Neural progenitor cell (in vitro differentiated cells): ENCODE results near the gene CDH13. TPM values are rescaled to one million over a fixed set of nuclear protein-coding genes. Genes with fewer than 3 reads are reported as not detected.
A peak's percentile ranks its signal among the peaks of the same experiment; 100 is the strongest.

Experiments used
- DNase-seq: peaks from one replicate; pipeline ENCODE4 v3.0.0-alpha.2; 2016; ENCODE audit warnings: low spot score
- H2AFZ ChIP-seq: fragments of 200-600 bp; sonication (generic); replicated peaks from 2 replicates; pipeline ENCODE4 v1.6.1; 2016; ENCODE audit warnings: antibody characterized with exemption
- H3F3A ChIP-seq: fragments of 200-600 bp; sonication (generic); 2 replicates; pipeline ENCODE4 v1.6.1; 2016; ENCODE audit warnings: antibody characterized with exemption, low read depth
- H3K27ac ChIP-seq: fragments of 200-600 bp; sonication (generic); 2 replicates; pipeline ENCODE4 v1.5.1; 2016; ENCODE audit warnings: mild to moderate bottlenecking
- H3K27me3 ChIP-seq: fragments of 200-600 bp; sonication (generic); 2 replicates; pipeline ENCODE4 v1.6.1; 2016; ENCODE audit warnings: mild to moderate bottlenecking, moderate library complexity
- H3K36me3 ChIP-seq: fragments of 200-600 bp; sonication (generic); 2 replicates; pipeline ENCODE4 v1.5.1; 2016
- H3K4me1 ChIP-seq: fragments of 200-600 bp; sonication (generic); 2 replicates; pipeline ENCODE4 v1.6.1; 2016; ENCODE audit warnings: mixed run types
- H3K4me2 ChIP-seq: fragments of 200-600 bp; sonication (generic); 2 replicates; pipeline ENCODE4 v1.6.1; 2016
- H3K4me3 ChIP-seq: fragments of 200-600 bp; sonication (generic); 2 replicates; pipeline ENCODE4 v1.5.1; 2016
- H3K79me2 ChIP-seq: fragments of 200-600 bp; sonication (generic); 2 replicates; pipeline ENCODE4 v1.6.1; 2016; ENCODE audit warnings: low read depth
- H3K9ac ChIP-seq: fragments of 200-600 bp; sonication (generic); 2 replicates; pipeline ENCODE4 v1.6.1; 2016
- H3K9me3 ChIP-seq: fragments of 200-600 bp; sonication (generic); 2 replicates; pipeline ENCODE4 v1.5.1; 2016; ENCODE audit warnings: low read depth
- H4K20me1 ChIP-seq: fragments of 200-600 bp; sonication (generic); 2 replicates; pipeline ENCODE4 v1.6.1; 2016; ENCODE audit warnings: low read depth
- H3K27ac Mint-ChIP-seq: 3 replicates; pipeline ENCODE4 v1.8.0; 2021; ENCODE audit warnings: mixed read lengths
- H3K27me3 Mint-ChIP-seq: 2 replicates; pipeline ENCODE4 v1.8.0; 2022; ENCODE audit warnings: low read depth, mild to moderate bottlenecking, inconsistent platforms, moderate library complexity, mixed read lengths; ENCODE audit not compliant: insufficient read depth
- H3K36me3 Mint-ChIP-seq: 3 replicates; pipeline ENCODE4 v1.8.0; 2021; ENCODE audit warnings: mixed read lengths
- H3K4me1 Mint-ChIP-seq: 3 replicates; pipeline ENCODE4 v1.8.0; 2021; ENCODE audit warnings: mixed read lengths
- H3K4me3 Mint-ChIP-seq: 3 replicates; pipeline ENCODE4 v1.8.0; 2021; ENCODE audit warnings: mild to moderate bottlenecking, moderate library complexity, mixed read lengths
- H3K9me3 Mint-ChIP-seq: 3 replicates; pipeline ENCODE4 v1.8.0; 2020; ENCODE audit warnings: mixed read lengths
- CTCF ChIP-seq: fragments of 200-600 bp; sonication (generic); IDR thresholded peaks from 2 replicates; pipeline ENCODE4 v1.5.1; 2017; ENCODE audit warnings: antibody characterized with exemption, mild to moderate bottlenecking
- EZH2 ChIP-seq: fragments of 200-600 bp; sonication (generic); IDR thresholded peaks from 2 replicates; pipeline ENCODE4 v1.6.1; 2017; ENCODE audit warnings: antibody characterized with exemption, mild to moderate bottlenecking, moderate library complexity
- EZH2phosphoT487 ChIP-seq: fragments of 200-600 bp; sonication (generic); IDR thresholded peaks from 2 replicates; pipeline ENCODE4 v1.6.1; 2017; ENCODE audit warnings: antibody characterized with exemption
- microRNA counts: library from miRNA; unstranded; fragments of <30 nt; microRNA quantifications from one replicate; lab custom pipeline; 2016
- microRNA-seq: library from miRNA; unstranded; fragments of <30 nt; microRNA quantifications from one replicate; pipeline ENCODE4, GENCODE V29; 2016
- small RNA-seq: library from RNA; depleted of rRNA; stranded (forward); fragments of <200 nt; gene quantifications from one replicate; pipeline ENCODE3, GENCODE V24; 2015
- total RNA-seq: library from RNA; depleted of rRNA; stranded (reverse); fragments of >200 nt; gene quantifications from 2 replicates; pipeline ENCODE4 v1.2.3, GENCODE V29; 2015; ENCODE audit warnings: low replicate concordance

CDH13 gene
- total RNA-seq, 1 donor from 2014 or later = 3.0 TPM

GRCh38 chr16:83845263-83845662 lies 1218.5 kb downstream of the CDH13 start:
- Mint-ChIP-seq H3K27me3 (peaks cover 2% of the 10 kb centered on the region), H3K27ac (no peak overlapping the region), H3K4me1 (peaks cover 39% of the 10 kb centered on the region), H3K9me3 (no peaks in the 10 kb centered on the region), H3K4me3 (no peak overlapping the region), H3K36me3 (no peaks in the 10 kb centered on the region)
- Histone ChIP-seq H3K9ac (no peak overlapping the region), H3K4me3 (no peak overlapping the region), H3K4me1 (peaks cover 41% of the 10 kb centered on the region), H3K4me2 (no peak overlapping the region), H3K79me2 (no peaks in the 10 kb centered on the region), H3K27me3 (no peaks in the 10 kb centered on the region), H2AFZ (no peak overlapping the region), H3K27ac (no peak overlapping the region), H3K36me3 (no peaks in the 10 kb centered on the region), H3K9me3 (no peaks in the 10 kb centered on the region), H3F3A (peaks cover 27% of the 10 kb centered on the region), H4K20me1 (no peaks in the 10 kb centered on the region)
- DNase-seq = no peak
- no peak for TF ChIP-seq CTCF
- no peak for TF ChIP-seq EZH2
- no peak for TF ChIP-seq EZH2phosphoT487

GRCh38 chr16:83847371-83848225 lies 1220.8 kb downstream of the CDH13 start:
- H3K36me3 ChIP-seq = no peaks in the 10 kb centered on the region
- Mint-ChIP-seq H3K36me3 (no peaks in the 10 kb centered on the region), H3K9me3 (no peaks in the 10 kb centered on the region), H3K27ac (peak overlapping the region; percentile 12), H3K4me1 (peaks cover 49% of the 10 kb centered on the region), H3K4me3 (no peak overlapping the region), H3K27me3 (peaks cover 9% of the 10 kb centered on the region)
- no peak overlapping the region for H3K27ac ChIP-seq
- no peaks in the 10 kb centered on the region for H4K20me1 ChIP-seq
- no peak overlapping the region for H3K9ac ChIP-seq
- TF ChIP-seq EZH2phosphoT487 (no peak), CTCF (no peak), EZH2 (no peak)
- peak overlapping the region; percentile 55 for H2AFZ ChIP-seq
- no peaks in the 10 kb centered on the region for H3K79me2 ChIP-seq
- H3K27me3 ChIP-seq = no peaks in the 10 kb centered on the region
- no peak overlapping the region for H3K4me3 ChIP-seq
- H3F3A ChIP-seq = peaks cover 8% of the 10 kb centered on the region
- H3K9me3 ChIP-seq = no peaks in the 10 kb centered on the region
- peaks cover 35% of the 10 kb centered on the region for H3K4me1 ChIP-seq
- H3K4me2 ChIP-seq = peak overlapping the region; percentile 28
- no peak for DNase-seq

GRCh38 chr16:83849421-83849820 lies 1222.7 kb downstream of the CDH13 start:
- Mint-ChIP-seq H3K4me1 (peaks cover 37% of the 10 kb centered on the region), H3K9me3 (no peaks in the 10 kb centered on the region), H3K27me3 (peaks cover 11% of the 10 kb centered on the region), H3K27ac (peak overlapping the region; percentile 92), H3K36me3 (no peaks in the 10 kb centered on the region), H3K4me3 (no peak overlapping the region)
- Histone ChIP-seq H3K36me3 (no peaks in the 10 kb centered on the region), H3K4me3 (no peak overlapping the region), H3K79me2 (no peaks in the 10 kb centered on the region), H3K4me2 (peak overlapping the region; percentile 14), H3K4me1 (peaks cover 20% of the 10 kb centered on the region), H3K27ac (no peak overlapping the region), H3F3A (no peaks in the 10 kb centered on the region), H4K20me1 (no peaks in the 10 kb centered on the region), H2AFZ (peak overlapping the region; percentile 22), H3K9ac (no peak overlapping the region), H3K9me3 (no peaks in the 10 kb centered on the region), H3K27me3 (no peaks in the 10 kb centered on the region)
- TF ChIP-seq EZH2 = no peak
- no peak for TF ChIP-seq CTCF
- no peak for TF ChIP-seq EZH2phosphoT487
- DNase-seq = no peak

MicroRNAs encoded within 50 kb of the gene (microRNA counts, 767-probe panel; counts per million panel counts)
- 460 counts per million, percentile 90 among the panel's probes with 10 or more counts for microRNA hsa-miR-3182 (lab: Ali Mortazavi, UCI)

Small RNA genes within 50 kb of the gene (microRNA-seq; reads per million reads assigned to microRNA genes)
- gene MIR3182 (not detected), gene MIR8058 (not detected)

Small RNA genes within 50 kb of the gene (small RNA-seq; reads per million reads assigned to genes)
- not detected for gene AC099506.2
- not detected for gene MIR3182
- not detected for gene MIR8058
